Measurements from ENCODE around the gene TUBB4B.
"Not testable (repeated sequence)": the region's sequence is repeated elsewhere in the genome, so short reads cannot be mapped to it uniquely, and the experiment has no call there.

The TUBB4B gene

DNA sequence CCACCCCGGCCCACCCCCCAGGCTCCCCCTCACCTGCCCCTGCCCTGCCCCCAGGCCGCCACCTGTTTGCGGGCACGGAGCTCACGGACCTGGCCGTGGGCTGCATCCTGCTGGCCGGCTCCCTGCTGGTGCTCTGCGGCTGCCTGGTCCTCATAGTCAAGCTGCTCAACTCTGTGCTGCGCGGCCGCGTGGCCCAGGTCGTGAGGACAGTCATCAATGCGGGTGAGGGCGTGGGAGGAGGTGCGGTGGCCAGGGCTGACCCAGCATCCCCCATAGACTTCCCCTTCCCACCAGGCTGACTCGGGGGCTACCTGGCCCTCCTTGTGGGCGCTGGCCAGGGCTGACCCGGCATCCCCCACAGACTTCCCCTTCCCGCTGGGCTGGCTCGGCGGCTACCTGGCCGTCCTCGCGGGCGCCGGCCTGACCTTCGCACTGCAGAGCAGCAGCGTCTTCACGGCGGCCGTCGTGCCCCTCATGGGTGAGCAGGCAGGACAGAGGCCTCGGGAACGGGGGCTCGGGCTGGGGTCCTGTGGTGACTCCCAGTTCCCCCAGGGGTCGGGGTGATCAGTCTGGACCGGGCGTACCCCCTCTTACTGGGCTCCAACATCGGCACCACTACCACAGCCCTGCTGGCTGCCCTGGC, 6.9 kb upstream of the TUBB4B start:
- DNase-seq, result no peak
- intact Hi-C loops (cut with DNase I), result no loop called here

GRCh38 chr9:137234758-137235423, 6.2 kb upstream of the TUBB4B start:
- intact Hi-C loops (cut with DNase I), result loop anchor here (5.0 kb wide), 1 partner anchor 48 kb away; the partner anchor contains the start of genes ANAPC2 and SSNA1
- DNase-seq, result no peak

DNA sequence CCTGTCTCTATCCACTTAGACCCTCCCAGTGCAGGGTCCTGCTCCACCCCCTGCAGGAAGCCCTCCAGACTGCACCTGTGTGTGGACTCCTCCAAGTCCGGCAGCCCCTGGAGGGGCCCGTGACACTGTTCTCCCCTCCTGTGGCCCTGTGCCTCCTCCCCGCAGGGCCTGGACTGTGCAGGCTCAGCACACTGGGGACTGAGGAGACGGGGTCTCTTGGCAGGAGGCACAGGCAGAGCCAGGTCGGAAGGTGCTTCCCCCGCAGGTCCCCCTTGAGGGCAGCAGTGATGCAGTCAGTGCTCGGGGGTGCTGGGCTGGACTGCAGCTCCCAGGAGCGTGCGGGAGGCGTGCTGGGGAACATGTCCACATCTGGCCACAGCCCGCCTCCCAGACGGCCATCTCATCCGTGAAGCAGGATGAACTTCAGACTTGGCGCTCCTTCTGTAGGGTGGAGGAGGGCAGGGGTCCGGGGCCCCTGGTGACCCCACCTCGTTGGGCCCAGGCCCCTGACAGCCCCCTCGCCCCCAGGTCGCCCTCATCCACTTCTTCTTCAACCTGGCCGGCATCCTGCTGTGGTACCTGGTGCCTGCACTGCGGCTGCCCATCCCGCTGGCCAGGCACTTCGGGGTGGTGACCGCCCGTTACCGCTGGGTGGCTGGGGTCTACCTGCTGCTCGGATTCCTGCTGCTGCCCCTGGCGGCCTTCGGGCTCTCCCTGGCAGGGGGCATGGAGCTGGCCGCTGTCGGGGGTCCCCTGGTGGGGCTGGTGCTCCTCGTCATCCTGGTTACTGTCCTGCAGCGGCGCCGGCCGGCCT, 5.5 kb upstream of the TUBB4B start:
- intact Hi-C loops (cut with DNase I), result loop anchor here (5.0 kb wide), 1 partner anchor 48 kb away; the partner anchor contains the start of genes ANAPC2 and SSNA1
- no peak for DNase-seq

DNA sequence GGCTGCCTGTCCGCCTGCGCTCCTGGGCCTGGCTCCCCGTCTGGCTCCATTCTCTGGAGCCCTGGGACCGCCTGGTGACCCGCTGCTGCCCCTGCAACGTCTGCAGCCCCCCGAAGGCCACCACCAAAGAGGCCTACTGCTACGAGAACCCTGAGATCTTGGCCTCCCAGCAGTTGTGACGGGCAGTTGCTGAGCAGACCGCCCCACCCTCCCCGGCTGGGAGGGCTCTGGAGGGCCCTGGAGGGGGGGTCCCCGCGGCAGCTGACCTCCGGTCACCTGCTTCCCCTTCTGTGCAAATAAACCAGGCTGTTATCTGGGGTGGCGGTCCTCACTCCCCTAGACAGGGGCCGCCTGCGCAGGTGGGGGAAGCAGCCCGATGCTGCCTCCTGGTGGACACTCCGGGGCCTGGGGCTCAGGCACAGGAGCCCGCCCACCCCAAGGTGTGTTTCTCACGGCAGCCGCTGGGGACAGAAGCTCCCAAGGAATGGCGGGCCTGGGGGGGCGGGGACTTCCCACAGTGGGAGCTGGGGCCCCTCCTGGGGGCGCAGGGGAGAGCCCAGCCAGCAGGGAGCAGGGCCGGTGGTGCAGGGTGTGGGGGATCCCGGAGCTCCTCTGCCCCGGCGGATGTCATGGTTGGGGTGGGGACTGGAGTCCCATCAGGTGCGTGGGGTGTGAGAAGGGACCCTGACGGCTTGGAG, 4.7 kb upstream of the TUBB4B start:
- intact Hi-C loops (cut with DNase I), result loop anchor here (5.0 kb wide), 1 partner anchor 49 kb away; the partner anchor contains the start of genes ANAPC2 and SSNA1

DNA sequence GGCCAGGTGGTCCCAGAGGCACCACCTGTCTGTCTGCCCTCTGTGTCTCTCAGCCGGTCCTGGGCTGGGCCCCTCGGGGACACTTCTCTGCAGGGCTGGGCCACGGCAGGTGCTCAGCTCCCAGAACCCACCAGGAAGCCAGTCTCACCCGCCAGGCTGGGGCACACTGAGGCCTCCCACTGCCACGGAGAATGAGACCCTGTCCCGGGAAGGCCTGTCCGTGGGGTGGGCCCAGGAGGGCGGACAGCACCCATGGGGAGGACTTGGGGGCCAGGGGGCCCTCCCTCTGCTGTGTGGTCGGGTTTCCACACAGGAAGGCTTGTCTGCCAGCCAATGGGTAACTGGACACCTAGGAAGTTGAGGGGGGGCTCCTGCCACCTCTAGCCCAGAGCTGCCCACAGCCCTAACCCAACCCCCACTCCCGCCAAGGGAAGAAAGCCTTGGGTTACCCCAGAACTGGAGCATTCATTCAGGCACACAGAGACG, 4.1 kb upstream of the TUBB4B start:
- intact Hi-C loops (cut with DNase I), result loop anchor here (5.0 kb wide), 1 partner anchor 50 kb away; the partner anchor contains the start of genes ANAPC2 and SSNA1
- DNase-seq, result no peak

More for the DNA sequence above, 4.7 kb upstream of the TUBB4B start:
- DNase-seq, result peak; percentile 66 to 97 (median 82)

- intact Hi-C loops (cut with DNase I), result loop anchor here (5.0 kb wide), 1 partner anchor 51 kb away; the partner anchor contains the start of genes ANAPC2 and SSNA1
- DNase-seq, result peak in 9 of 10 donors; percentile 59 to 96 (median 75)
Observed at GRCh38 chr9:137237759-137238726, 3.0 kb upstream of the TUBB4B start.

GRCh38 chr9:137239541-137240200, 1.4 kb upstream of the TUBB4B start:
- intact Hi-C loops (cut with DNase I), result loop anchor here (5.0 kb wide), 1 partner anchor 52 kb away; the partner anchor contains the start of genes ANAPC2 and SSNA1
- peak in 1 of 10 donors; percentile 83 for DNase-seq

DNA sequence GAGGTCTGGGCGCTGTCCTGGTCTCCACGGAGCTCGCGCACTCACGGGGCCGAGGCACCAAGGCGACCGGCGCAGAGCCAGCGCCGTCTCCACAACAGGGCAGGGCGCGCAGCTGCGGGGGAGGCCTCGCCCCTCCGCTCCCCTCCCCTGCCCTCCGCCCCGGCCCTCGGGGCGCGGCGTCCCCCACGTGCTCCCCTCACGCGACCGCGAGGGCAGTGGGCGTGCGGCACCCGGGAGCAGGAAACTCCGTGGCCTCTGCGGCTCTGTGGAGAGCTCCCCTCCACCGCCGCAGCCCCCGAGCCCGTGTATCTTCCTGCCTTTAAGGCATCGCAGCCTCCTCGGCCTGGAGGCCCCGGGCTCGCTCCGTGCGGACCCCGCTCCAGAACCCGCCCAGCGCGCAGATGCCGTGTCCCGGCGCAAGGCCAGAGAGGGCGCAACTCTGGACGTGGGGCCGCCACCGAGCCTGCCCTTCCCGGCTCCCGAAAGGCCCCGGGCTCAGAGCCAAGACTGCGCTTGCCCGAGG, 708 bp upstream of the TUBB4B start:
- intact Hi-C loops (cut with DNase I), result no loop called here
- peak; percentile 56 to 96 (median 72) for DNase-seq

DNA sequence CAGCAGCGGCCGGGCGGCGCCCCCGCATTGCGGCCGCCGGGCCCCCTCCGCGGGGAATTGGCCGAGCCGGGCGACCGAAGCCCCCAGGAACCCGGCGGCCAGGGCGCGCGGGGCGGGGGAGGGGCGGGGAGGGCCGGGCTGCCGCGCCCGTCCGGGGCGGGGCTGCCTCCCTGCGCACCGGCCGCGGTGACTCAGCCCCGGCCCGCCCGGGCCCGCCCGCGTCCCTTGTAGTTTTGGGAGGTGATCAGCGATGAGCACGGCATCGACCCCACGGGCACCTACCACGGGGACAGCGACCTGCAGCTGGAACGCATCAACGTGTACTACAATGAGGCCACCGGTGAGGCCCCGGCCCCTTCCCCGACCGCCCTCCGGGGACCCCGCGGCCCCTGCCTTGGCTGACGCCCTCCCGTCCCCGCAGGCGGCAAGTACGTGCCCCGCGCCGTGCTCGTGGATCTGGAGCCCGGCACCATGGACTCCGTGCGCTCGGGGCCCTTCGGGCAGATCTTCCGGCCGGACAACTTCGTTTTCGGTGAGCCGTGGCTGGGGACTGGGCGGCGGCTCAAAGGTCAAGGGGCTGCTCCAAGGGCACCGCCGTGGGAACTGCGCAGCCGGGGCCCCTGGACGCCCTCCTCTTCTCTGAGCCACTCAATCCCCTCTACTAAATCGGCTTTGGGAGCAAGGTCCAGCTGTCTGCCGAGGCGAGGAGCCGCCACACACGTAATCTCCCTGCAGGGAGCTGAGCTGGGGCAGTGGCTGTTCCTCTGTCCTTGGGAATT, 592 bp downstream of the TUBB4B start:
- DNase-seq, result peak in 3 of 10 donors; percentile 79 to 91 (median 87)
- intact Hi-C loops (cut with DNase I), result loop anchor here (1.0 kb wide), 1 partner anchor 14 kb away; the partner anchor contains the start of gene NELFB

GRCh38 chr9:137242269-137243203, 1.4 kb downstream of the TUBB4B start:
- intact Hi-C loops (cut with DNase I), result no loop called here
- DNase-seq, result no peak

GRCh38 chr9:137243266-137243625, 2.2 kb downstream of the TUBB4B start:
- intact Hi-C loops (cut with DNase I); DNase-seq: not testable (repeated sequence)

GRCh38 chr9:137243626-137244485, 2.8 kb downstream of the TUBB4B start:
- intact Hi-C loops (cut with DNase I), result no loop called here
- no peak for DNase-seq

DNA sequence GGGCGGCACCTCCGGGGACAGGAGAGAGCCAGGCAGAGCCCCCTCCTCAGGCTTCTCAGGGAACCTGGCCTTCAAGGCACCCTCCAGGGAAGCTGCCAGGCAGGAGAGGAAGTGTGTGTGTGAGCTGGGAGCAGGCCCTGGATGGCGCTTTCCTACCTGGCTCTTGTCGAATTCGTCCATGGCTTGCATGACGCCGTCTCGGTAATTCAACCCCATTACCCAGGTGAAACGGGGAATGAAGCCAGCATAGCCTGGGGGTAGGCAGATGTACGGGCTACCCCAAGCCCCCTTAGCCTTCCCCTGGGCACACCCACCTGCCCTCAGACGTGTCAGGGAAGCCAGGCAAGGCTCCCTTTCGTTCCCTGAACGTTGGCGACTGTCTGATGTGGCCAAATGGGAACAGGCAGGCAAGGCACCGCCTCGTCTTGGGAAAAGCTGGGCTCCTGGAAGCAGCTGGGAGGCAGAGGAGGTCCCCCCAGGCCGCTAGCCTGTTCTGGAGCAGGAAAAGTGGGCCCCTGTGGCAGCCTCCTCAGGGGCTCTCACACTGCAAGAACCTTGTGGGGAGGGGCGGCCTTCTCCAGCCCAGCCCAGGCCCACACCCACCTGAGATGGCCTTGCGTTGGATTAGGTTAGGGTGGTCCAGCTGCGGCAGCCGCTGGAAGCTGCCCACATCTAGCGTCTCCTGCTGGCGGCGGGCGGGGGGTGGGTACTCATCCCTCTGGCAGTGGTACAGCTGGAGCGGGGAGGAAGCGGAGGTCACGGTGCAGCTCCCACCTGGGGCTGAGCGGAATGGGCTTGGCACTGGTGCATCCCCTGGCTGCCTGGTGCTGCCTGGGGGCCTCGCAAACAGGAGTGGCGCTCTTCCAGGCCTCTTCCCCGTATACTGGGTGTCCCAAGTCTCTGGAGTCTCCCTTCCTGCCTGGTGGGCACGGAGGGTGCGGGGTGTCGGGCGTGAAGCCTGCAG, 3.7 kb downstream of the TUBB4B start:
- intact Hi-C loops (cut with DNase I), result no loop called here
- no peak for DNase-seq

Data from posterior cingulate gyrus (tissue), 11 donors.